Breast epithelium (tissue), 3 donors: ENCODE measurements around the gene RASAL1.

Experiments used
- POLR2A ChIP-seq: fragments of 450-650 bp; IDR thresholded peaks from one replicate; pipeline ENCODE4 v1.6.1; 2016; ENCODE audit warnings: antibody characterized with exemption, mild to moderate bottlenecking, moderate library complexity
- POLR2AphosphoS5 ChIP-seq, 3 donors: sonication (generic); formaldehyde crosslinking; IDR thresholded peaks; one replicate each; pipeline ENCODE4 v1.6.1; 2017; ENCODE audit warnings: antibody characterized with exemption in 3 of 3
- TF ChIP-seq, protein P1 (sequence below), 3 donors: fragments of 450-650 bp; IDR thresholded peaks; one replicate each; pipeline ENCODE4 v1.5.1; 2016 to 2017; ENCODE audit warnings: antibody characterized with exemption in 3 of 3, mild to moderate bottlenecking in 3 of 3, moderate library complexity in 3 of 3

DNA sequence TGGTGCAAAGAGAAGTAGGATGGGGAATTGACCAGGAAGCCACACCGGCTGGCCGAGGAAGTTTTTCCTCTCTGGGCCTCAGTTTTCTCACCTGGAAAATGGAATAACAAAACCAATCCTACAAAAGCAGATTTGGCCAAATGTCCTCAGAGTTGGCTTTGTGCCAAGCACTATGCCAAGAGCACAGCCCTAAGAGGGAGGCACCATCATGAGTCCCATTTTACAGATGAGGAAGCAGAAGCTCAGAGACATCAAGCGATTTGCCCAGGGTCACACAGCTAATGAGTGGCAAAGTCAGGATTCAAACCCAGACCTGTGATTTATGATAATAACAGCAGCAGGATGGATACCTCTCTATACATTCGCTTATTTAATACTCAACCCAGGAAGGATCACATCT, 27.3 kb downstream of the RASAL1 start:
- TF ChIP-seq, protein P1, sequence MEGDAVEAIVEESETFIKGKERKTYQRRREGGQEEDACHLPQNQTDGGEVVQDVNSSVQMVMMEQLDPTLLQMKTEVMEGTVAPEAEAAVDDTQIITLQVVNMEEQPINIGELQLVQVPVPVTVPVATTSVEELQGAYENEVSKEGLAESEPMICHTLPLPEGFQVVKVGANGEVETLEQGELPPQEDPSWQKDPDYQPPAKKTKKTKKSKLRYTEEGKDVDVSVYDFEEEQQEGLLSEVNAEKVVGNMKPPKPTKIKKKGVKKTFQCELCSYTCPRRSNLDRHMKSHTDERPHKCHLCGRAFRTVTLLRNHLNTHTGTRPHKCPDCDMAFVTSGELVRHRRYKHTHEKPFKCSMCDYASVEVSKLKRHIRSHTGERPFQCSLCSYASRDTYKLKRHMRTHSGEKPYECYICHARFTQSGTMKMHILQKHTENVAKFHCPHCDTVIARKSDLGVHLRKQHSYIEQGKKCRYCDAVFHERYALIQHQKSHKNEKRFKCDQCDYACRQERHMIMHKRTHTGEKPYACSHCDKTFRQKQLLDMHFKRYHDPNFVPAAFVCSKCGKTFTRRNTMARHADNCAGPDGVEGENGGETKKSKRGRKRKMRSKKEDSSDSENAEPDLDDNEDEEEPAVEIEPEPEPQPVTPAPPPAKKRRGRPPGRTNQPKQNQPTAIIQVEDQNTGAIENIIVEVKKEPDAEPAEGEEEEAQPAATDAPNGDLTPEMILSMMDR (IDR thresholded peaks at IDR 0.05): no peak
- no peak for TF ChIP-seq POLR2AphosphoS5 (IDR thresholded peaks at IDR 0.05)
- TF ChIP-seq POLR2A: no peak
